Activated naive CD8-positive, alpha-beta T cell treated with anti-CD3 and anti-CD28 coated beads for 36 hours (primary cell): ENCODE measurements around the gene BRCA1. TPM values are rescaled to one million over a fixed set of nuclear protein-coding genes. Genes with fewer than 3 reads are reported as not detected.
"Not testable (repeated sequence)": the region's sequence is repeated elsewhere in the genome, so short reads cannot be mapped to it uniquely, and the experiment has no call there.

Experiments used
- DNase-seq: peaks from one replicate; pipeline ENCODE4 v3.0.0; 2021
- H3K27ac Mint-ChIP-seq: one replicate; pipeline ENCODE4 v1.8.0; 2022; ENCODE audit warnings: mild to moderate bottlenecking, moderate library complexity, mixed read lengths
- H3K27me3 Mint-ChIP-seq: one replicate; pipeline ENCODE4 v1.8.0; 2022; ENCODE audit warnings: mild to moderate bottlenecking, mixed read lengths
- H3K36me3 Mint-ChIP-seq: one replicate; pipeline ENCODE4 v1.8.0; 2021; ENCODE audit warnings: mild to moderate bottlenecking, mixed read lengths
- H3K4me1 Mint-ChIP-seq: one replicate; pipeline ENCODE4 v1.8.0; 2021; ENCODE audit warnings: mixed read lengths
- H3K4me3 Mint-ChIP-seq: one replicate; pipeline ENCODE4 v1.8.0; 2022; ENCODE audit warnings: mild to moderate bottlenecking, moderate library complexity, mixed read lengths
- H3K9me3 Mint-ChIP-seq: one replicate; pipeline ENCODE4 v1.8.0; 2022; ENCODE audit warnings: mixed read lengths
- total RNA-seq, 2 experiments: library from RNA; stranded (reverse); gene quantifications; one replicate each; pipeline ENCODE4 v1.2.3, GENCODE V29; 2021

Gene BRCA1
- total RNA-seq, 2 experiments from 2014 or later = 84.1 to 86.7 TPM

- no peak overlapping the region for H3K27ac Mint-ChIP-seq
- no peak for DNase-seq
- no peak overlapping the region for H3K4me3 Mint-ChIP-seq
- H3K36me3 Mint-ChIP-seq = peaks cover 27% of the 10 kb centered on the region
- H3K27me3 Mint-ChIP-seq = no peaks in the 10 kb centered on the region
- no peaks in the 10 kb centered on the region for H3K4me1 Mint-ChIP-seq
- H3K9me3 Mint-ChIP-seq = no peaks in the 10 kb centered on the region
Measured at GRCh38 chr17:43106552-43106951, 18.6 kb downstream of the BRCA1 start.

- H3K4me3 Mint-ChIP-seq = no peak overlapping the region
- no peak overlapping the region for H3K27ac Mint-ChIP-seq
- H3K4me1 Mint-ChIP-seq = no peaks in the 10 kb centered on the region
- no peaks in the 10 kb centered on the region for H3K9me3 Mint-ChIP-seq
- peaks cover 26% of the 10 kb centered on the region for H3K36me3 Mint-ChIP-seq
- DNase-seq = no peak
- no peaks in the 10 kb centered on the region for H3K27me3 Mint-ChIP-seq
Measured at GRCh38 chr17:43105146-43105545, 20.0 kb downstream of the BRCA1 start.

DNA sequence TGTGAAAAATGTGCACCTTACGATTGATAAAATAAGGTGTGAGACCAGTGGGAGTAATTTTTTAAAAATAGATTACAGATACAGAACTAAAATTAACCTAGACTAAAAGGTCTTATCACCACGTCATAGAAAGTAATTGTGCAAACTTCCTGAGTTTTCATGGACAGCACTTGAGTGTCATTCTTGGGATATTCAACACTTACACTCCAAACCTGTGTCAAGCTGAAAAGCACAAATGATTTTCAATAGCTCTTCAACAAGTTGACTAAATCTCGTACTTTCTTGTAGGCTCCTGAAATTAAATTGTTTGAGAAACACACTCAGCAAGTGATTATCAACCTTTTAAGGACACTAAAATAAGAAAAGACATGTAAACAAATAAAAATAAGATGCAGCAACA is 20.5 kb downstream of the BRCA1 start:
- no peak for DNase-seq
- Mint-ChIP-seq H3K36me3 (peaks cover 27% of the 10 kb centered on the region), H3K4me3 (no peak overlapping the region), H3K4me1 (no peaks in the 10 kb centered on the region), H3K27ac (no peak overlapping the region), H3K9me3 (no peaks in the 10 kb centered on the region), H3K27me3 (no peaks in the 10 kb centered on the region)

GRCh38 chr17:43095364-43095763 is 29.8 kb downstream of the BRCA1 start:
- H3K27ac Mint-ChIP-seq, H3K4me1 Mint-ChIP-seq, H3K4me3 Mint-ChIP-seq, H3K9me3 Mint-ChIP-seq, DNase-seq, H3K27me3 Mint-ChIP-seq: not testable (repeated sequence)
- H3K36me3 Mint-ChIP-seq = peaks cover 48% of the 10 kb centered on the region

- no peak for DNase-seq
- H3K27ac Mint-ChIP-seq = no peak overlapping the region
- no peaks in the 10 kb centered on the region for H3K9me3 Mint-ChIP-seq
- H3K27me3 Mint-ChIP-seq = no peaks in the 10 kb centered on the region
- H3K4me1 Mint-ChIP-seq = no peaks in the 10 kb centered on the region
- H3K36me3 Mint-ChIP-seq = peaks cover 48% of the 10 kb centered on the region
- no peak overlapping the region for H3K4me3 Mint-ChIP-seq
Measured at GRCh38 chr17:43094129-43094835, 30.9 kb downstream of the BRCA1 start.

DNA sequence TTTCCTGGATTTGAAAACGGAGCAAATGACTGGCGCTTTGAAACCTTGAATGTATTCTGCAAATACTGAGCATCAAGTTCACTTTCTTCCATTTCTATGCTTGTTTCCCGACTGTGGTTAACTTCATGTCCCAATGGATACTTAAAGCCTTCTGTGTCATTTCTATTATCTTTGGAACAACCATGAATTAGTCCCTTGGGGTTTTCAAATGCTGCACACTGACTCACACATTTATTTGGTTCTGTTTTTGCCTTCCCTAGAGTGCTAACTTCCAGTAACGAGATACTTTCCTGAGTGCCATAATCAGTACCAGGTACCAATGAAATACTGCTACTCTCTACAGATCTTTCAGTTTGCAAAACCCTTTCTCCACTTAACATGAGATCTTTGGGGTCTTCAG is 32.3 kb downstream of the BRCA1 start:
- H3K4me1 Mint-ChIP-seq = no peaks in the 10 kb centered on the region
- no peaks in the 10 kb centered on the region for H3K27me3 Mint-ChIP-seq
- H3K9me3 Mint-ChIP-seq = no peaks in the 10 kb centered on the region
- H3K4me3 Mint-ChIP-seq = no peak overlapping the region
- H3K27ac Mint-ChIP-seq = no peak overlapping the region
- DNase-seq = no peak
- H3K36me3 Mint-ChIP-seq = peaks cover 55% of the 10 kb centered on the region

- no peak for DNase-seq
- no peak overlapping the region for H3K27ac Mint-ChIP-seq
- no peaks in the 10 kb centered on the region for H3K27me3 Mint-ChIP-seq
- no peak overlapping the region for H3K4me3 Mint-ChIP-seq
- no peaks in the 10 kb centered on the region for H3K9me3 Mint-ChIP-seq
- H3K36me3 Mint-ChIP-seq = peaks cover 51% of the 10 kb centered on the region
- no peaks in the 10 kb centered on the region for H3K4me1 Mint-ChIP-seq
Measured at GRCh38 chr17:43090022-43090421, 35.1 kb downstream of the BRCA1 start.

DNA sequence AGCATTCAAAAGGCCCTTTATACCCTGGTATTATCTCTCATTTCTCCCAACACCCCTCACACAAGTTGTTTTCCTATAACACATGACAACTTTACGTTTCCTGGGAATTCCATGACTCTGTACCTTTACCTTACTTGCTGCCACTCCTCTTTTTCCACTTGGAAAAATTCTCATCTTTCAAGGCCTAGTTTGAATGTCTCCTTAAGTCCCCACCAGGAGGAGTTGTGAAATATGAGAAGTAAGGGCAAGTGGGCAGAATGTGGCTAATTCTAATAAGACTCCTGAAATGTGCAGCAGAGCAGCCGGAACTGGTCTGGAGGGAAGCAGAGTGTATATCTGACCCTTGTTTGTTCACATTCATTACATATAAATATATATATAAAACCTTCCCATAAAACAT is 39.7 kb downstream of the BRCA1 start:
- no peaks in the 10 kb centered on the region for H3K9me3 Mint-ChIP-seq
- DNase-seq = no peak
- peaks cover 37% of the 10 kb centered on the region for H3K36me3 Mint-ChIP-seq
- no peak overlapping the region for H3K27ac Mint-ChIP-seq
- no peaks in the 10 kb centered on the region for H3K4me1 Mint-ChIP-seq
- H3K27me3 Mint-ChIP-seq = no peaks in the 10 kb centered on the region
- no peak overlapping the region for H3K4me3 Mint-ChIP-seq

GRCh38 chr17:43079641-43080302 is 45.4 kb downstream of the BRCA1 start:
- H3K27ac Mint-ChIP-seq = no peak overlapping the region
- no peak for DNase-seq
- H3K36me3 Mint-ChIP-seq = peaks cover 28% of the 10 kb centered on the region
- H3K9me3 Mint-ChIP-seq = no peaks in the 10 kb centered on the region
- H3K4me3 Mint-ChIP-seq = no peak overlapping the region
- no peaks in the 10 kb centered on the region for H3K27me3 Mint-ChIP-seq
- no peaks in the 10 kb centered on the region for H3K4me1 Mint-ChIP-seq

DNA sequence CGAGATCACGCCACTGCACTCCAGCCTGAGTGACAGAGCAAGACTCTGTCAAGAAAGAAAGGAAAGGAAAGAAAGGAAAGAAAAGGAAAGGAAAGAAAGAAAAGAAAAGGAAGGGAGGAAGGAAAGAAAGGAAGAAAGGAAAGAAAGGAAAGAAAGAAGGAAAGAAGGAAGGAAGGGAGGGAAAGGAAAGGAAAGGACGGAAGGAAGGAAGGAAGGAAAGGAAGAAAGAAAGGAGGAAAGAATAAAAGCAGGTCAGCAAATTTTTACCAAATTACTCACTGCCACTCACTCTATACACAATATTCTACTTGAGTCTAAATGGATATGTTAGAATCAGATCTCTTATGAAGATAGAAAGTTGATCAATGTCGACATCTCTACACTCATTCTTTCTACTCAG is 50.3 kb downstream of the BRCA1 start:
- Mint-ChIP-seq H3K36me3 (peaks cover 29% of the 10 kb centered on the region), H3K27me3 (no peaks in the 10 kb centered on the region), H3K9me3 (no peaks in the 10 kb centered on the region), H3K4me1 (no peaks in the 10 kb centered on the region), H3K4me3 (no peak overlapping the region), H3K27ac (no peak overlapping the region)
- DNase-seq = no peak

DNA sequence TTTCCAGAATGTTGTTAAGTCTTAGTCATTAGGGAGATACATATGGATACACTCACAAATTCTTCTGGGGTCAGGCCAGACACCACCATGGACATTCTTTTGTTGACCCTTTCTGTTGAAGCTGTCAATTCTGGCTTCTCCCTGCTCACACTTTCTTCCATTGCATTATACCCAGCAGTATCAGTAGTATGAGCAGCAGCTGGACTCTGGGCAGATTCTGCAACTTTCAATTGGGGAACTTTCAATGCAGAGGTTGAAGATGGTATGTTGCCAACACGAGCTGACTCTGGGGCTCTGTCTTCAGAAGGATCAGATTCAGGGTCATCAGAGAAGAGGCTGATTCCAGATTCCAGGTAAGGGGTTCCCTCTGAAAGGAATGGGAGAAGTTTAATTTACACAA is 54.3 kb downstream of the BRCA1 start:
- peaks cover 35% of the 10 kb centered on the region for H3K36me3 Mint-ChIP-seq
- H3K9me3 Mint-ChIP-seq = no peaks in the 10 kb centered on the region
- no peak overlapping the region for H3K4me3 Mint-ChIP-seq
- no peaks in the 10 kb centered on the region for H3K27me3 Mint-ChIP-seq
- no peak for DNase-seq
- H3K4me1 Mint-ChIP-seq = no peaks in the 10 kb centered on the region
- H3K27ac Mint-ChIP-seq = no peak overlapping the region

GRCh38 chr17:43070257-43070656 is 54.9 kb downstream of the BRCA1 start:
- DNase-seq = no peak
- Mint-ChIP-seq H3K4me3 (no peak overlapping the region), H3K27me3 (no peaks in the 10 kb centered on the region), H3K36me3 (peaks cover 35% of the 10 kb centered on the region), H3K4me1 (no peaks in the 10 kb centered on the region), H3K27ac (no peak overlapping the region), H3K9me3 (no peaks in the 10 kb centered on the region)

DNA sequence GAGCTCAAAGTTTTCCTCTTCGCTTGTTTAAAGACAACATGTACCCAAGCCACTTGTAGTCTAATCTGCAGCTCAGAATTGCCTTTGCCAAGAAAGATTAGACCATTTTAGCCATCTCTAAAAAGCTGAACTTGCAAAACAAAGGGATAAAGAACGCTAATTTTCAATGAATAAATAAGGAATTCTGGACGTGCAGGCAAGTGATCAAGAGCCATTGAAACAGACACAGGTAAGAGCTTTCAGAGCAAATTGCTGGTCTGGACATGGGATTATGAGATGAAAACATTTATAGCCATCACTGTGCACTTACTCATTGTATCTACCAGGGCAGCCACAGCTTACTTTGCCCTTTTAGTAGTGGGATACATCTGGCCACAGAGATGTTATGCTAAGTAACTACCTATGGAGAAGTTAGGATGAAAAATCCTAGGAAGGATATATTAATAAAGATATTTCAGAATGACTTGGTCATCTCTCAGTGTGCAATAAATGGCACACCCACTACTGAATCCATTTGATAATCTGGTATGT is 55.7 kb downstream of the BRCA1 start:
- H3K4me1 Mint-ChIP-seq = no peaks in the 10 kb centered on the region
- H3K4me3 Mint-ChIP-seq = no peak overlapping the region
- no peaks in the 10 kb centered on the region for H3K9me3 Mint-ChIP-seq
- DNase-seq = no peak
- H3K27me3 Mint-ChIP-seq = no peaks in the 10 kb centered on the region
- no peak overlapping the region for H3K27ac Mint-ChIP-seq
- H3K36me3 Mint-ChIP-seq = peaks cover 33% of the 10 kb centered on the region

DNA sequence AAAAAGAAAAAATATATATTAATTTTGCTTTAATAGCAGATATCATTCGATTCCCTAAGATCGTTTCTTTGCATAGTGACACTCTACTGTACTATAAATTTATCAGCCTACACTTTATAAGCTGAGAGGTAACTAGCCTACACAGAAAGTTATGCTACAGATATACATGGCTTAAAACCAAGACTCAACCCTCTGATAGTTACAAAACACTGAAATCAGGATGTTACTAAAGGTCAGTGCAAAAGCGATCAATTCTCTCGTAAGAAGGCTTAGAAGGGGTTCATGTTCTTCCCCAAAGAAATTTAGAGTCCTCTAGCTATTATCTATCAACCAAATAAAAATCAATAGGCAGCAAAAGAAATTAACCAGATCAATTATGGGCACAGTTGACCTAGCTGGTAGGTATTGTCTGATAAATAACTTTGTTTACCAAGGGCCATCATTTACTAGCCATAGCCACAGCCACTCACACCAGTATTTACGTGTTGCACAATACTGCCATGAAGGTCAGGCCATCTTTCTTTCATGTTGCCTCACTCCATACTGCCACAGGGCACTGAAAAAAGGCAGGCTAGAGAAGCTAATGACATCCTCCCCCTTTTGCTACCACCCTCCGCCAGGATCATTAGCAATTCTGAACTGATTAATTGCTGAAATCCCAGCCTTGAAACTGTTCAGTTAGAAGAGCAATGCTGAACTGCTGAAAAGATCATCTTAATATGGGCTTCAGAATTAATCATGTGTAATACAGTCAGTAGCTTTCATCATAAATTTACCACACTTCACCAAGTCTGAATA is 56.4 kb downstream of the BRCA1 start:
- Mint-ChIP-seq H3K36me3 (peaks cover 36% of the 10 kb centered on the region), H3K4me3 (no peak overlapping the region), H3K27me3 (no peaks in the 10 kb centered on the region), H3K9me3 (no peaks in the 10 kb centered on the region), H3K27ac (no peak overlapping the region), H3K4me1 (no peaks in the 10 kb centered on the region)
- DNase-seq = no peak

- H3K4me1 Mint-ChIP-seq = no peaks in the 10 kb centered on the region
- H3K9me3 Mint-ChIP-seq = no peaks in the 10 kb centered on the region
- H3K27ac Mint-ChIP-seq = no peak overlapping the region
- no peak overlapping the region for H3K4me3 Mint-ChIP-seq
- H3K36me3 Mint-ChIP-seq = peaks cover 49% of the 10 kb centered on the region
- no peak for DNase-seq
- no peaks in the 10 kb centered on the region for H3K27me3 Mint-ChIP-seq
Measured at GRCh38 chr17:43062984-43063638, 62.1 kb downstream of the BRCA1 start.
